Muscle layer of colon (tissue), 2 donors: ENCODE data around the gene SEC23IP.
"Not testable (repeated sequence)": the region's sequence is repeated elsewhere in the genome, so short reads cannot be mapped to it uniquely, and the experiment has no call there.

Experiments
- H3K27ac ChIP-seq: one replicate; pipeline ENCODE4 v1.7.0; 2013; ENCODE audit warnings: low read depth, mild to moderate bottlenecking, low read length, moderate library complexity
- H3K27me3 ChIP-seq, 2 donors: one replicate each; pipeline ENCODE4 v1.7.0; 2013; ENCODE audit warnings: low read length in 2 of 2, mild to moderate bottlenecking in 2 of 2; ENCODE audit not compliant: insufficient read depth in 2 of 2, control insufficient read depth in 1 of 2
- H3K36me3 ChIP-seq: one replicate; pipeline ENCODE4 v1.7.0; 2013; ENCODE audit warnings: mild to moderate bottlenecking, low read length; ENCODE audit not compliant: insufficient read depth
- H3K4me1 ChIP-seq: one replicate; pipeline ENCODE4 v1.7.0; 2013; ENCODE audit warnings: mild to moderate bottlenecking, low read length; ENCODE audit not compliant: insufficient read depth
- H3K4me3 ChIP-seq, 2 donors: one replicate each; pipeline ENCODE4 v1.7.0; 2013; ENCODE audit warnings: low read length in 2 of 2, low read depth in 1 of 2, mild to moderate bottlenecking in 1 of 2, moderate library complexity in 1 of 2
- H3K9ac ChIP-seq: one replicate; pipeline ENCODE4 v1.7.0; 2013; ENCODE audit warnings: low read length
- H3K9me3 ChIP-seq: one replicate; pipeline ENCODE4 v1.7.0; 2013; ENCODE audit warnings: mild to moderate bottlenecking, low read length
- donor health status: abdominal sarcoma.
- donor health status: Adenocarcinoma of cecum.

The SEC23IP gene

DNA sequence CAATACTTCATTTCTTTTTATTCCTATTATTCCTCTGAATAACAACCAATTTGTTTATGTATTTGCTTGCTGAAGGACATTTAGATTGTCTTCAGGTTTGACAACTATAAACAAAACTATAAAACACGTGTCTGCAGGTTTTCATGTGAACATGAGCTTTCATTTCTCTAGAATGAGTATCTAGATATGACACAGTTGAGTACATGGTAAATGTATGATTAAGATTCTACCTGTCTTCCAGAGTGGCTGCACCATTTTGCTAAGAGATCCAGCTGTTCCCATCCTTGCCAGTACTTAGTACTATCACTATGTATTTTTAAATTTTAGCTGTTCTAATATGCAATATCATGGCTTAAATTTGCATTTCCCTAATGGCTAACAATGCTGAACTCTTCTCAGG, 30.0 kb upstream of the SEC23IP start:
- H3K27me3 ChIP-seq = no peaks in the 10 kb centered on the region
- no peak overlapping the region for H3K27ac ChIP-seq
- no peak overlapping the region for H3K4me3 ChIP-seq
- H3K36me3 ChIP-seq = peaks cover 4% of the 10 kb centered on the region
- H3K9me3 ChIP-seq = no peaks in the 10 kb centered on the region
- H3K9ac ChIP-seq = no peak overlapping the region
- H3K4me1 ChIP-seq = peaks cover 23% of the 10 kb centered on the region

DNA sequence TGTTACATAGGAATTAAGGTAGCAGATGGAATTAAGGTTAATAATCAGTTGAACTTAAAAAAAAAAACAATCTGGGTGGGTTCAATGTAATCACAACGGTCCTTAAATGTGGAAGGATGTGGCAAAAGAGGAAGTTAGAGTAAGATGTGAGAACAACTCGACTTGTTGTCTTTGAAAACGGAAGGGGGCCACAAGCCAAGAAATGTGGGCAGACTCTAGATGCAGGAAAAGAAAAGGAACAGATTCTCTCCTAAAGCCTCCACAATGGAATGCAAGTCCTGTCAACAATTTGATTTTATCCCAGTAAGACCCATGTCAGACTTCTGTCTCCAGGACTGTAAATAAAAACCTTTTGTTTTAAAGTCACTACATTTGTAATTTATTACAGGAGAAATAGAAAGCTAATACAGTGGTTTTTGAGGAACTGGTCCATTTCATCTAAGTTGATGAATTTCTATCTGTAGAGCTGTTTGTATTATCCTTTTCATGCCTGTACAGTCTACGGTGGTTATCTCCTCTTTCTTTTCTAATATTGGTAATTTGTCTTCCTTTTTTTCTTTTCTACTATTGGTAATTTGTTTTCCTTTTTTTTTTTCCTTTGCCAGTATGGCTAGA, 28.5 kb upstream of the SEC23IP start:
- Histone ChIP-seq H3K4me1 (peaks cover 22% of the 10 kb centered on the region), H3K27ac (no peak overlapping the region), H3K9me3 (no peaks in the 10 kb centered on the region), H3K9ac (no peak overlapping the region), H3K4me3 (no peak overlapping the region), H3K27me3 (no peaks in the 10 kb centered on the region), H3K36me3 (no peaks in the 10 kb centered on the region)

- no peak overlapping the region for H3K27ac ChIP-seq
- no peaks in the 10 kb centered on the region for H3K9me3 ChIP-seq
- H3K4me3 ChIP-seq = no peak overlapping the region
- H3K36me3 ChIP-seq = no peaks in the 10 kb centered on the region
- H3K9ac ChIP-seq = no peak overlapping the region
- no peaks in the 10 kb centered on the region for H3K27me3 ChIP-seq
- peaks cover 6% of the 10 kb centered on the region for H3K4me1 ChIP-seq
Observed at GRCh38 chr10:119865699-119866240, 26.8 kb upstream of the SEC23IP start.

GRCh38 chr10:119867317-119867716, 25.2 kb upstream of the SEC23IP start:
- no peak overlapping the region for H3K27ac ChIP-seq

DNA sequence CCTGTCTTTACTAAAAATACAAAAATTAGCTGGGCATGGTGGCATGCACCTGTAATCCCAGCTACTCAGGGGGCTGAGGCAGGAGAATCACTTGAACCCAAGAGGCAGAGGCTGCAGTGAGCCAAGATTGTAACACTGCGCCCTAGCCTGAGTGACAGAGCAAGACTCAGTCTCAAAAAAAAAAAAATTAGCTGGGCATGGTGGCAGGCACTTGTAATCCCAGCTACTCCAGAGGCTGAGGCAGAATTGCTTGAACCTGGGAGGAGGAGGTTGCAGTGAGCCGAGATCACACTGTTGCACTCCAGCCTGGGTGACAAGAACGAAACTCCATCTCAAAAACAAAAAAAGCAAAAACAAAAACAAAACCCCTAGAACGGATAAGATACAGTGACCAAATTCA, 23.1 kb upstream of the SEC23IP start:
- peaks cover 15% of the 10 kb centered on the region for H3K4me1 ChIP-seq
- H3K9ac ChIP-seq, H3K27ac ChIP-seq, H3K36me3 ChIP-seq, H3K27me3 ChIP-seq, H3K9me3 ChIP-seq, H3K4me3 ChIP-seq: not testable (repeated sequence)

More at GRCh38 chr10:119867317-119867716, 25.2 kb upstream of the SEC23IP start:
- Histone ChIP-seq H3K4me3 (no peak overlapping the region), H3K9ac (no peak overlapping the region), H3K4me1 (peaks cover 8% of the 10 kb centered on the region), H3K27me3 (no peaks in the 10 kb centered on the region), H3K36me3 (no peaks in the 10 kb centered on the region), H3K9me3 (no peaks in the 10 kb centered on the region)

DNA sequence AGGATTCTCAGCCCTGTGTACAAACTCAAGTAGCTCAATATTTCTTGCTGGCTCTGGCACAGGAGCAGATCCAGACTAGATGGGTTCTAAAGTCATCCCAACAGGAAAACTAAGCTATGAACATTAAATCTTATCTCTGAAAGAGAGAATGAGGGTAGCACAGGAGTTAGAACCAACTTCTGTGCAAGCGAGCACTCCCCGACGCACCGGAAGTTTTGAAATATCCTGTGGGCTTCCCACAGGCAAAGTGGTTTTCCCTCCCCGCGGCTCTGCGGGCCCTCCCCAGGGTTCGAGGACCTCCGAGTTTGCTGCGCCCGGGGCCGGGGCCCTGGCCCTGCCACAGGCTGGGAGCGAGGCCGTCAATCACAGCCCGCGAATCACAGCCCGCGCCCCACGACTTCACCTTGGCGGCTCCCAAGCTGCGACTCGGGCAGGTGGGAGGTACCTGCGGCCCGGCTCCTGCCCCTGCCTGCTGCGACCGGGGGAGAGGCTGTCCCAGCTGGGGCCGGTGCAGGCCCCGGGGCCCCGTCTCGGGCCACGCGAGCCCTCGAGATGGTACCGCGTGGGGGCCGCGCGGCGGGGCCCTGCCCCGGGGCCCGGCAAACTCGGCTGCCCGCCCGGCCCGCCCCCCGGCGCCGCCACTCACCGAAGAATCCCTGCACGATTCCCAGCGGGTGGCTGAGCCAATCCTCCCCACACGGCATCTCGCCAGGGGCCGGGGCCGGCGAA, 20.5 kb upstream of the SEC23IP start:
- H3K4me3 ChIP-seq = peak overlapping the region; percentile 76 to 87
- peaks cover 15% of the 10 kb centered on the region for H3K4me1 ChIP-seq
- peak overlapping the region; percentile 92 for H3K27ac ChIP-seq
- no peaks in the 10 kb centered on the region for H3K36me3 ChIP-seq
- H3K9ac ChIP-seq = peak overlapping the region; percentile 59
- H3K9me3 ChIP-seq = no peaks in the 10 kb centered on the region
- H3K27me3 ChIP-seq = no peaks in the 10 kb centered on the region

DNA sequence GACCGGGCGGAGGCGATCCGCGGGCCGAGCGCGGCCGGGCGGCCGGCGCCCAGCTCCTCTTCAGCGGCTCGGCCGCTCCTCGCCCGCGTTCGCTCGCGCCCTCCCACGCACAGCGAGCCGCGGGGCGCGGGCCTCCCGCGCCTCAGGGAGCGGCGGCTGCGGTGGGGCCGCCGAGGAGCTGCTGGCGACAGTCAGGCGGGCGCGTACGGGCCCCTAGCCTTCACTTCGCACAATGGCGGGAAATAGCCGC, 20.0 kb upstream of the SEC23IP start, which contains the start of gene MCMBP:
Gene MCMBP, minus strand, starts transcription at position 234 of the 250 bp plus-strand sequence. CDS start 259 bp downstream, outside the sequence.
- H3K4me3 ChIP-seq = peak within 1 kb of the TSS; percentile 76 to 87
- peak within 1 kb of the TSS; percentile 94 for H3K27ac ChIP-seq
- H3K27me3 ChIP-seq = no peaks in the 10 kb centered on the region
- peaks cover 15% of the 10 kb centered on the region for H3K4me1 ChIP-seq
- no peaks in the 10 kb centered on the region for H3K36me3 ChIP-seq
- H3K9me3 ChIP-seq = no peaks in the 10 kb centered on the region
- H3K9ac ChIP-seq = peak within 1 kb of the TSS; percentile 59

- Histone ChIP-seq H3K4me3 (peak overlapping the region; percentile 67 to 87), H3K27ac (peak overlapping the region; percentile 94), H3K4me1 (peaks cover 15% of the 10 kb centered on the region), H3K9ac (peak overlapping the region; percentile 23), H3K9me3 (no peaks in the 10 kb centered on the region), H3K36me3 (no peaks in the 10 kb centered on the region), H3K27me3 (no peaks in the 10 kb centered on the region)
Observed at GRCh38 chr10:119872860-119873681, 19.5 kb upstream of the SEC23IP start.

GRCh38 chr10:119878524-119878923, 14.0 kb upstream of the SEC23IP start:
- no peaks in the 10 kb centered on the region for H3K36me3 ChIP-seq
- H3K27ac ChIP-seq = no peak overlapping the region
- H3K4me3 ChIP-seq = no peak overlapping the region
- H3K9me3 ChIP-seq = no peaks in the 10 kb centered on the region
- H3K27me3 ChIP-seq = no peaks in the 10 kb centered on the region
- H3K9ac ChIP-seq = no peak overlapping the region
- peaks cover 6% of the 10 kb centered on the region for H3K4me1 ChIP-seq

DNA sequence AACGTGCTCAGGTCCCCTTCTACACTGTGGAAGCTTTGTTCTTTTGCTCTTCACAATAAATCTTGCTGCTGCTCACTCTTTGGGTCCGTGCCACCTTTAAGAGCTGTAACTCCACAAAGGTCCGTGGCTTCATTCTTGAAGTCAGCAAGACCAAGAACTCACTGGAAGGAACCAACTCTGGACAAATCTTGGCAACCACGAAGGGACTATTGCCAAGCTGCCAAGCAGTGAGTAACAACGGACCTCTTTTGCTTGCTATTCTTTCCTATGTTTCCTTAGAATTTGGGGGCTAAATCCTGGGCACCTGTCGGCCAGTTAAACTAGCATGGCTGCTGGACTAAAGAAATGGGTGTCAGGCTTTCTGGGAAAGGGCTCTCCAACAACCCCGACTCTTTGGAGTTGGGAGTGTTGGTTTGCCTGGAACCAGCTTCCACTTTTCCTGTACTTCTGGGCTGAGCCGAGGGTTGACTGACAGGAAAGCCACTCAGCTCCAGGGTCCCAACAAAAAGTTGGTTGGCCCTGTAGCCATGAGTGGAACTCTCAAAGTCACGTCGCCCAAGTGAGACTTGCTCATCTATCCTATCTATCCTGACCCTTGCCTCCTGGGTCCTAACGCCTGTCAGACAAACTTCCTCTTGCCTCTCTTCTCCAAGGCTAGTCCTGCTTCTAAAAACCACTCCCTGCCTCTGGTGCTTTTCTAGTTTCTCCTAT, 8.5 kb upstream of the SEC23IP start:
- H3K4me3 ChIP-seq, H3K9ac ChIP-seq, H3K9me3 ChIP-seq, H3K27me3 ChIP-seq, H3K4me1 ChIP-seq, H3K36me3 ChIP-seq, H3K27ac ChIP-seq: not testable (repeated sequence)

DNA sequence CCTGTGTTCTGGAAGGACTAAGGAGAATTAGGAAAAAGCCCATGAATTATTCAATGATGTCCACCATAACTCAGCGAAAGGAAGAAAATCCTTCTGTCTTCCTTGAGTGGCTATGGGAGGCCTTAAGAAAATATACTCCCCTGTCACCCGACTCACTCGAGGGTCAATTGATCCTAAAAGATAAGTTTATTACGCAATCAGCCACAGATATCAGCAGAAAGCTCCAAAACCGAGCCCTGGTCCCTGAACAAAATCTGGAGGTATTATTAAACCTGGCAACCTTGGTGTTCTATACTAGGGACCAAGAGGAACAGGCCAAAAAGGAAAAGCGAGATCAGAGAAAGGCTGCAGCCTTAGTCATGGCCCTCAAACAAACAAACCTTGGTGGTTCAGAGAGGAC, 6.5 kb upstream of the SEC23IP start:
- H3K9me3 ChIP-seq, H3K9ac ChIP-seq, H3K4me1 ChIP-seq, H3K27me3 ChIP-seq, H3K4me3 ChIP-seq, H3K36me3 ChIP-seq, H3K27ac ChIP-seq: not testable (repeated sequence)
